NT2/D1 (cell line): ENCODE measurements around the gene KRT3.
"Not testable (repeated sequence)": the region's sequence is repeated elsewhere in the genome, so short reads cannot be mapped to it uniquely, and the experiment has no call there.

Experiments used
- DNase-seq: peaks from one replicate; pipeline ENCODE4 v3.0.0-alpha.2; 2011; ENCODE audit warnings: low read depth, low spot score
- H3K27me3 ChIP-seq: 2 replicates; pipeline ENCODE4 v1.6.0; 2011; ENCODE audit warnings: mild to moderate bottlenecking; ENCODE audit not compliant: insufficient read length, insufficient read depth
- H3K36me3 ChIP-seq: 2 replicates; pipeline ENCODE4 v1.6.1; 2011; ENCODE audit warnings: mild to moderate bottlenecking, low read length, mixed read lengths; ENCODE audit not compliant: insufficient read depth, insufficient read length
- H3K4me1 ChIP-seq: 2 replicates; pipeline ENCODE4 v1.5.1; 2011; ENCODE audit not compliant: insufficient read depth, insufficient read length
- H3K4me3 ChIP-seq: 2 replicates; pipeline ENCODE4 v1.5.1; 2011; ENCODE audit warnings: low read depth; ENCODE audit not compliant: insufficient read length
- H3K9ac ChIP-seq: 2 replicates; pipeline ENCODE4 v1.6.0; 2011; ENCODE audit warnings: low read depth; ENCODE audit not compliant: insufficient read length
- H3K9me3 ChIP-seq: 2 replicates; pipeline ENCODE4 v1.5.1; 2011; ENCODE audit warnings: mild to moderate bottlenecking, low read length; ENCODE audit not compliant: insufficient read depth
- SUZ12 ChIP-seq: IDR thresholded peaks from 2 replicates; pipeline ENCODE4 v1.6.1; 2011; ENCODE audit not compliant: insufficient read length, insufficient read depth; ENCODE audit errors: extremely low read depth
- YY1 ChIP-seq: IDR thresholded peaks from 2 replicates; pipeline ENCODE4 v1.6.1; 2011; ENCODE audit not compliant: insufficient read length, insufficient read depth
- ZNF274 ChIP-seq: IDR thresholded peaks from 2 replicates; pipeline ENCODE4 v1.6.1; 2011; ENCODE audit warnings: mild to moderate bottlenecking, low read depth, low read length

Gene KRT3

GRCh38 chr12:52751795-52752194 is 44.1 kb downstream of the KRT3 start:
- TF ChIP-seq ZNF274 = no peak
- H3K36me3 ChIP-seq = no peaks in the 10 kb centered on the region
- H3K9me3 ChIP-seq = no peaks in the 10 kb centered on the region
- H3K4me3 ChIP-seq = no peak overlapping the region
- peaks cover 51% of the 10 kb centered on the region for H3K27me3 ChIP-seq
- H3K4me1 ChIP-seq = no peaks in the 10 kb centered on the region
- DNase-seq = no peak
- no peak overlapping the region for H3K9ac ChIP-seq

- H3K27me3 ChIP-seq = peaks cover 56% of the 10 kb centered on the region
- not testable (repeated sequence) for H3K9ac ChIP-seq, H3K4me1 ChIP-seq, H3K4me3 ChIP-seq, DNase-seq, H3K36me3 ChIP-seq, H3K9me3 ChIP-seq
These were observed 45.4 kb downstream of the KRT3 start for GRCh38 chr12:52750532-52750931.

GRCh38 chr12:52749827-52750226 is 46.1 kb downstream of the KRT3 start:
- Histone ChIP-seq H3K27me3 (peaks cover 58% of the 10 kb centered on the region), H3K36me3 (no peaks in the 10 kb centered on the region), H3K4me1 (no peaks in the 10 kb centered on the region), H3K9ac (no peak overlapping the region), H3K9me3 (no peaks in the 10 kb centered on the region), H3K4me3 (no peak overlapping the region)
- no peak for DNase-seq
- no peak for TF ChIP-seq SUZ12
- TF ChIP-seq YY1 = no peak
- no peak for TF ChIP-seq ZNF274

- Histone ChIP-seq H3K27me3 (peaks cover 63% of the 10 kb centered on the region), H3K9ac (no peak overlapping the region), H3K4me3 (no peak overlapping the region), H3K9me3 (no peaks in the 10 kb centered on the region), H3K4me1 (no peaks in the 10 kb centered on the region), H3K36me3 (no peaks in the 10 kb centered on the region)
- DNase-seq = no peak
- TF ChIP-seq YY1 (no peak), ZNF274 (no peak), SUZ12 (no peak)
These were observed 47.3 kb downstream of the KRT3 start for GRCh38 chr12:52748578-52748977.

- TF ChIP-seq SUZ12 (no peak), ZNF274 (no peak), YY1 (no peak)
- Histone ChIP-seq H3K4me3 (no peak overlapping the region), H3K27me3 (peaks cover 76% of the 10 kb centered on the region), H3K9ac (no peak overlapping the region), H3K9me3 (no peaks in the 10 kb centered on the region), H3K36me3 (no peaks in the 10 kb centered on the region), H3K4me1 (no peaks in the 10 kb centered on the region)
- no peak for DNase-seq
These were observed 50.4 kb downstream of the KRT3 start for GRCh38 chr12:52745554-52745953.

GRCh38 chr12:52744493-52745156 is 51.3 kb downstream of the KRT3 start:
- H3K4me3 ChIP-seq = no peak overlapping the region
- H3K4me1 ChIP-seq = no peaks in the 10 kb centered on the region
- H3K9me3 ChIP-seq = no peaks in the 10 kb centered on the region
- H3K27me3 ChIP-seq = peaks cover 81% of the 10 kb centered on the region
- TF ChIP-seq YY1 = no peak
- TF ChIP-seq ZNF274 = no peak
- TF ChIP-seq SUZ12 = no peak
- DNase-seq = no peak
- H3K36me3 ChIP-seq = no peaks in the 10 kb centered on the region
- H3K9ac ChIP-seq = no peak overlapping the region

GRCh38 chr12:52742822-52743457 is 53.0 kb downstream of the KRT3 start:
- Histone ChIP-seq H3K9me3 (no peaks in the 10 kb centered on the region), H3K36me3 (no peaks in the 10 kb centered on the region), H3K9ac (no peak overlapping the region), H3K4me3 (no peak overlapping the region), H3K27me3 (peaks cover 82% of the 10 kb centered on the region), H3K4me1 (no peaks in the 10 kb centered on the region)
- DNase-seq = no peak
- TF ChIP-seq YY1 = no peak
- no peak for TF ChIP-seq SUZ12
- no peak for TF ChIP-seq ZNF274
